ENCODE data around the gene BABAM2. TPM values are rescaled to one million over a fixed set of nuclear protein-coding genes. Genes with fewer than 3 reads are reported as not detected.
A peak's percentile ranks its signal among the peaks of the same experiment; 100 is the strongest.
"Not testable (repeated sequence)": the region's sequence is repeated elsewhere in the genome, so short reads cannot be mapped to it uniquely, and the experiment has no call there.

Gene BABAM2
- total RNA-seq, 2 experiments from 2014 or later = 66.8 to 68.4 TPM

GRCh38 chr2:27966466-27966865 lies 75.9 kb downstream of the BABAM2 start:
- no peak for ATAC-seq
- H3K9me3 Mint-ChIP-seq = peaks cover 22% of the 10 kb centered on the region
- DNase-seq = no peak
- peaks cover 47% of the 10 kb centered on the region for H3K36me3 Mint-ChIP-seq (ENCODE audit: low read depth)
- peaks cover 66% of the 10 kb centered on the region for H3K4me1 Mint-ChIP-seq (ENCODE audit: low read depth)
- ChIA-PET CTCF (no interaction called here), POLR2A (no interaction called here)
- H3K27ac Mint-ChIP-seq = peak overlapping the region; percentile 90
- H3K4me3 Mint-ChIP-seq = no peak overlapping the region
- TF ChIP-seq CTCF (IDR thresholded peaks at IDR 0.05) = no peak
- H3K27me3 Mint-ChIP-seq = no peaks in the 10 kb centered on the region
- intact Hi-C loops (cut with micrococcal nuclease) = no loop called here

- DNase-seq (no peak), ATAC-seq (no peak)
- peaks cover 49% of the 10 kb centered on the region for H3K36me3 Mint-ChIP-seq (ENCODE audit: low read depth)
- POLR2A ChIA-PET = no interaction called here
- H3K9me3 Mint-ChIP-seq = peaks cover 22% of the 10 kb centered on the region
- peak overlapping the region; percentile 21 for H3K27ac Mint-ChIP-seq
- no peaks in the 10 kb centered on the region for H3K27me3 Mint-ChIP-seq
- H3K4me3 Mint-ChIP-seq = no peak overlapping the region
- CTCF ChIA-PET = no interaction called here
- intact Hi-C loops (cut with micrococcal nuclease) = no loop called here
- no peak for TF ChIP-seq CTCF (IDR thresholded peaks at IDR 0.05)
- H3K4me1 Mint-ChIP-seq (ENCODE audit: low read depth) = peaks cover 65% of the 10 kb centered on the region
These were observed 76.5 kb downstream of the BABAM2 start for GRCh38 chr2:27967076-27967475.

DNA sequence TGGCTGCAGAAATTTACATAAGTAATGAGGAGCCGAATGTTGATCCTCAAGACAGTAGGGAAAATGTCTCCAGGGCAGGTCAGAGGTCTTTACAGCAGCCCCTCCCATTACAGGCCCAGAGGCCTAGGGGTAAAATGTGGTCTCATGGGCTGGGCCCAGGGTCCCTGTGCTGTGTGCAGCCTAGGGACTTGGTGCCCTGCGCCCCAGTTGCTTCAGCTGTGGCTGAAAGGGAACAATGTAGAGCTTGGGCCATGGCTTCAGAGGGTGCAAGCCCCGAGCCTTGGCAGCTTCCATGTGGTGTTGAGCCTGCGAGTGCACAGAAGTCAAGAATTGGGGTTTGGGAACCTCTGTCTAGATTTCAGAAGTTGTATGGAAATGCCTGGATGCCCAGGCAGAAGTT lies 77.5 kb downstream of the BABAM2 start:
- ATAC-seq; POLR2A ChIA-PET; H3K4me3 Mint-ChIP-seq; H3K27ac Mint-ChIP-seq; H3K27me3 Mint-ChIP-seq; CTCF ChIA-PET; intact Hi-C loops (cut with micrococcal nuclease); DNase-seq: not testable (repeated sequence)
- Mint-ChIP-seq H3K36me3 (ENCODE audit: low read depth) (peaks cover 49% of the 10 kb centered on the region), H3K9me3 (peaks cover 22% of the 10 kb centered on the region), H3K4me1 (ENCODE audit: low read depth) (peaks cover 63% of the 10 kb centered on the region)

DNA sequence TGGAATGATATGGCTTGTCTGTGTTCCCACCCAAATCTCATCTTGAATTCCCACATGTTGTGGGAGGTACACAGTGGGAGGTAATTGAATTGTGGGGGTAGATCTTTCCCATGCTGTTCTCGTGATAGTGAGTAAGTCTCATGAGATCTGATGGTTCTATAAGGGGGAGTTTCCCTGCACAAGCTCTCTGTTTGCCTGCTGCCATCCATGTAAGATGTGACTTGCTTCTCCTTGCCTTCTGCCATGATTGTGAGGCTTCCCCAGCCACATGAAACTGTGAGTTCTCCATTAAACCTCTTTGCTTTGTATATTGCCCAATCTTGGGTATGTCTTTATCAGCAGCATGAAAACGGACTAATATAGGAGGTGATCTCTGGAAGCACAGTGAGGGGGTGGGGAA lies 78.4 kb downstream of the BABAM2 start:
- intact Hi-C loops (cut with micrococcal nuclease); POLR2A ChIA-PET; CTCF ChIA-PET; H3K27me3 Mint-ChIP-seq; H3K27ac Mint-ChIP-seq; H3K4me3 Mint-ChIP-seq; ATAC-seq; DNase-seq: not testable (repeated sequence)
- Mint-ChIP-seq H3K4me1 (ENCODE audit: low read depth) (peaks cover 64% of the 10 kb centered on the region), H3K36me3 (ENCODE audit: low read depth) (peaks cover 44% of the 10 kb centered on the region), H3K9me3 (peaks cover 22% of the 10 kb centered on the region)

- intact Hi-C loops (cut with micrococcal nuclease) = no loop called here
- CTCF ChIA-PET = interaction anchor here (1.0 kb wide), 1 partner anchor 12 kb away, joined by 3 read pairs; no protein-coding TSS in a partner anchor
- POLR2A ChIA-PET = no interaction called here
- ATAC-seq (no peak), DNase-seq (no peak)
- no peak for TF ChIP-seq CTCF (IDR thresholded peaks at IDR 0.05)
- Mint-ChIP-seq H3K27me3 (no peaks in the 10 kb centered on the region), H3K4me3 (no peak overlapping the region), H3K9me3 (peaks cover 20% of the 10 kb centered on the region), H3K4me1 (ENCODE audit: low read depth) (peaks cover 41% of the 10 kb centered on the region), H3K36me3 (ENCODE audit: low read depth) (peaks cover 29% of the 10 kb centered on the region), H3K27ac (no peak overlapping the region)
These were observed 81.8 kb downstream of the BABAM2 start for GRCh38 chr2:27972311-27972710.

DNA sequence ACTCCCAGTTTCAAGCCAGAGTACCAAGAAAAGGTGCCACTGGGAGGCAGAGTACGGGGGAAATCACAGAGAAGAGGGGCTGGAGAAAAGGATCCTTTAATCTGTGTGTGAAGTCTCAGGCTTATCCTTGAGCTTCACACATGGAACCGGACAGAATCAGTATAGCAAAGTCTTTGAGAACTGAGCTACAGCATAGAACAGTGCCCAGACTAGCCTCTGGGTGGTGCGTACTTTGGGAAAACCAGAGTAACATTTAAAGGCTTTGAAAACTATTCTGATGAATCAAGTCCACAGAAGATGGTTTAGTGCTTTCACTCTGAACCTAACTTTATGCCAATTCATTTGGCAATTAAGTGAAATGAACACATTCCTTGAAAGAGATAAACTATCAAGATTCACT lies 83.1 kb downstream of the BABAM2 start:
- intact Hi-C loops (cut with micrococcal nuclease) = no loop called here
- Mint-ChIP-seq H3K27ac (no peak overlapping the region), H3K9me3 (peaks cover 13% of the 10 kb centered on the region), H3K4me3 (no peak overlapping the region), H3K4me1 (ENCODE audit: low read depth) (peaks cover 47% of the 10 kb centered on the region), H3K36me3 (ENCODE audit: low read depth) (peaks cover 26% of the 10 kb centered on the region), H3K27me3 (no peaks in the 10 kb centered on the region)
- TF ChIP-seq CTCF (IDR thresholded peaks at IDR 0.05) = no peak
- ChIA-PET CTCF (no interaction called here), POLR2A (no interaction called here)
- no peak for DNase-seq
- no peak for ATAC-seq
